Cerebellar cortex (tissue), 1 donor: ENCODE results near the gene GYS1.

Source experiments
- DNase-seq: peaks from one replicate; pipeline ENCODE4 v3.0.0-alpha.2; 2015; ENCODE audit warnings: low spot score

Gene GYS1

DNA sequence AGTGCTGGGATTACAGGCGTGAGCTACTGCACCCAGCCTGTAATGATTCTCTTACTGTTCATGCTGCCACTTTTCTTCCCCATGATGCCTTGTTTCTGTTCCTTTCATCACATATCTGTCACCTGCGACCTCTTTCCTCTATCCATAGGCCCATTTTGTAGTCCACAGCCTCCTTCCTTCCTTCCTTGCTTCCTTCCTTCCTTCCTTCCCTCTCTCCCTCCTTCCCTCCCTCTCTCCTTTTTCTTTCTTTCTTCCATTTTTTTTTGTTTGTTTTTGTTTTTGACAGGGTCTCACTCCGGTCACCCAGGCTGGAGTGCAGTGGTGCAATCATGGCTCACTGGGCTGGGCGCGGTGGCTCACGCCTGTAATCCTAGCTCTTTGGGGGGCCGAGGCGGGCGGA is 4.2 kb downstream of the GYS1 start:
- DNase-seq: no peak

DNA sequence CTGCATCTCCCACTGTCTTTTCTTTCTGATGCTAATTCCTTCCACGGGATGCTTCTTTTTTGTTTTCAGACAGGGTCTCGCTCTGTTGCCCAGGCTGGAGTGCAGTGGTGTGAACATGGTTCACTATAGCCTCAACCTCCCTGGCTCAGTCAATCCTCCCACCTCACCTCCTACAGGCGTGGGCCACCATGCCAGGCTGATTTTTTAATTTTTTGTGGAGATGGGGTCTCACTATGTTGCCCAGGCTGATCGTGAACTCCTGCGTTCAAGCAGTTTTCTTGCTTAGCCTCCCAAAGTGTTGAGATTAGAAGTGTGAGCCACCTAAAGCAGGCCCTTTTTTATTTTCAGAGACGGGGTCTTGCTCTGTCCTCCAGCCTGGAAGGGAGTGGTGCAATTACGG is 4.8 kb downstream of the GYS1 start:
- DNase-seq: no peak

DNA sequence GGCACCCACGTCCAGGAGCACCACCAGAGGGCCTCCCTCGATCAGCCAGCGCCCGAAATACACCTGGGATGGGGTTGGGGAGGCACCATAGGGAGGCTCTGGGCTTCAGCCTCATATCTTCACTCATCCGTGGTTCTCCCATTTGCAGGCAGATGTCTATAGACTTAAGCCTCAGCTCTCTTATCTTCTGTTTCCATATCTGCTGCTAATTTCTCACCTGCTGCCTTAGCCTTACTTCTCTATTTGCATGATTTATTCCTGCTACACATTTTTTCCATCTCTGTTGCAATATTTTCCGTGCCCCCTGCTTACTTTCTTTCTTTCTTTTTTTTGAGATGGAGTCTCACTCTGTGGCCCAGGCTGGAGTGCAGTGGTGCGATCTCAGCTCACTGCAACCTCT is 5.8 kb downstream of the GYS1 start:
- no peak for DNase-seq

DNA sequence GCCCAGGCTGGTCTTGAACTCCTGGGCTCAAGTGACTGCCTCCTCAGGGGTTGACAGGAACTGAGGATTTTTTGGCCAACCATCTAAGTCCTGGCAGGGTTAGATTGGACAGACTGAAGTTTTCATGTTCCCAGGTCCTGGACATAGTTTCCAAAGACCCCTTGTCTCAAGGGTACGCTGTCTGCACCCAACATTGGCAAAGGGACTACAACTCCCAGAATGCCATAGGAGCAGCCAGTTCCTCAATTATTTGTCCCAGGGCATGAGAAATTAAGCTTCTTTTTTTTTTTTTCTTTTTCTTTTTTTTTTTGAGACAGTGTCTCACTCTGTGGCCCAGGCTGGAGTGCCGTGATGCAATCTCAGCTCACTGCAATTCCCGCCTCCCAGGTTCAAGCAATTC is 6.9 kb downstream of the GYS1 start:
- DNase-seq: no peak

DNA sequence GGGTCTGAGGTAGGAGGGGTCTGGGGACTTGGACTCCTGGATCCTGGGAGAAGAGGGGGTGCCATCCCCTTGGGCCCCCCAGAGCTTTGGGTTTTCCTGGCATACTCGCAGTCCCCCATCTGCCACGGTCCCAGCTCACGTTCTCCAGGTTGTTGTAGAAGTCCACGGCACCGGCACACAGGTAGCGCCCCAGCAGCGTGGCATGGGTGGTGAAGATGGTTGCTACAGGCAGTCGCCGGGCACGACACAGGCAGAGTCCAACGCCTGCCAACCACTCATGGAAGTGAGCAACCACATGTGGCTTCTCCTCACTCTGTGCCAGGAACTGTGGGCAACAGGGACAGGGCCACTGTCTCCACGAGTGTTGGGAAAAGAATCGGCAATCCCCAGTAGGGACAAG is 7.4 kb downstream of the GYS1 start:
- DNase-seq: no peak

DNA sequence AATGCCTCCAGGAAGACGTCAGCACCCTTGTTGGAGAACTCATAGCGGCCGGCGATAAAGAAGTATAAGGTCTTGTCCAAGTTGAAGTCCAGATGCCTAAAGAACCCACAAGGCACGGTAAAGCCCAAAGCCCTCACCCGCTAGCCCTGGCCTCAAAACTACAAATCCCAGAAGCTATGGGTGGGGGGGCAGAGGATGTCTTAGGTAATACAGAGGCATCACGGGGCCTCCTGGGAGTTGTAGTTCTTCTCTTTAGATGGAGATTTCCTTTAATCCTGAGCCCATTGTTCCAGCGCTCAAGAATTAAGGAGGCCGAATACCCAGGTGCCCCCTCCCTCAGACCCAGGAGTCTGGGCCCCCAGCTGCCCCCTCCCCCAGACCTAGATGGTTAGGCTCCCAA is 10.8 kb downstream of the GYS1 start:
- no peak for DNase-seq

DNA sequence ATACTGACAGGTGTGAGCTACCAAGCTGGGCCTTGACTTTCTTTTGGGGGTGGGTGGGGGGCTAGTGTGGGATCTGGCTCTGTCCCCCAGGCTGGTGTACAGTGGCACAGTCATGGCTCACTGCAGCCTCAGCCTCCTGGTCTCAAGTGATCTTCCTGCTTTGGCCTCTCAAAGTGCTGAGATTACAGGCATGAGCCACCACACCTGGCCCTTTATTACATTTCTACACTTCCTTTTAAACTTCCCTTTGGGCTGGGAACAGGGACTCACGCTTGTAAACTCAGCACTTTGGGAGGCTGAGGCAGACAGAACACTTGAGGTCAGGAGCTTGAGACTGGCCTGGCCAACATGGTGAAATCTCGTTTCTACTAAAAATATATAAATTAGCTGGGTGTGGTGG is 16.0 kb downstream of the GYS1 start:
- DNase-seq: no peak

DNA sequence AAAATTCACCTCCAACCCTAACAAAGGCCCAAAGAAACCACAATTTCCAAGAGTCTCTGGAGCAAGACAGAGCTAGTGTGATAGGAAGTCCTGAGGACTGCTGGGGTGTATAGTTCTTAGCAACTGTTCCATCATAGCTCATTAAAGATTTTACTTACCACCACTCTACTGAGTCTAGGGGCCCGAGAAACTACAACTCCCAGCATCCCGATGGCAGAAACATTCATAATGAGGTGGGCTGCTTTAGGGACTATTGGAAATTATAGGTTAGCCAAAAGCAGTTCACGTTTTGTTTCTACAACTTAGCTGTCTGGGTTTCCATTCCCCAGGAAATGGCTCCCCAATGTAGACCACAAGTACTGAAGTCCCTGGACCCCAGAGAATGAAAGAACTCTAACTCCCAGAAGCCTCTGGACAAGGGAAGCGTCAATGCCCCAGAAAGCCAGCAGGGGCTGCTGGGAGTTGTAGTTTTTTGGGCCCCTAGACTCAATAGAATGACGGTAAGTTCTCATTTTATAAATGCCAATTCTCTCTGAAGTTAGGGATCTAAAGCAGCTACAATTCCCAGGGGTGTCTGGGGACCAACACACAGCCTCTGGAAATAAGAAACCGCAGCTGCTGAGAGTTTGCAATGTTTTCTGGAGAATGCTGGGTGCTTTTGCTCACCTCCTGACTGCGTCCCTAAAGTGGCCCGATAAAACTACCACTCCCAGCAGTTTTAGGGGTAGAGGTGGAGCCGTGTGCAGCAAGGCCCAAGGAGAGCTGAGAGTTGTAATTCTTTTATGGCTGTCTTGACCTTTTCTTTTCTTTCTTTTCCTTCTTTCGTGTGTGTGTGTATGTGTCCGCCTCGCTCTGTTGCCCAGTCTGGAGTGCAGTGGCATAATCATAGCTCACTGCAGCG is 16.9 kb downstream of the GYS1 start:
- peak; percentile 76 for DNase-seq

DNA sequence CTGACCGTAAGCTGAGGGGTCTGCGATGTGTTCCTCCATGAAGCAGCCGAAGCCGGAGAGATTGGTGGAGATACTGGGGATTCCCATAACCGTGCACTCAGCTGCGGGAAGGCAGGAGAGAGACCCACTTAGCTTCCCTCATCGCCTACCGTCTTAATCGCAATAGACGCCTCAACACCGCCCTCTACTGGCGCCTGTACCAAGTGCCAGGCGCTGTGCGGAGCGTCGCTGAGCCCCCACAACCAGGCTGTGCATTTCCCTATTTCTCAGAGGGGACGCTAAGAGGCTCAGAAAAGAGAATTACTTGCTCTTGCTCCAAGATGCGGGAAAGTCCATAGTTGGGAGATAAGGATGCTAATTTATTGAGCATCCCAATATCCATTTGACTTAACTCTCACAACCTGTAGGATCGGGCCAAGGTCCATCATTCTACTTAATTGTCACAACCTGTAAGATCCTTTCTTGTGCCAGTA is 22.1 kb downstream of the GYS1 start:
- DNase-seq: peak; percentile 92

DNA sequence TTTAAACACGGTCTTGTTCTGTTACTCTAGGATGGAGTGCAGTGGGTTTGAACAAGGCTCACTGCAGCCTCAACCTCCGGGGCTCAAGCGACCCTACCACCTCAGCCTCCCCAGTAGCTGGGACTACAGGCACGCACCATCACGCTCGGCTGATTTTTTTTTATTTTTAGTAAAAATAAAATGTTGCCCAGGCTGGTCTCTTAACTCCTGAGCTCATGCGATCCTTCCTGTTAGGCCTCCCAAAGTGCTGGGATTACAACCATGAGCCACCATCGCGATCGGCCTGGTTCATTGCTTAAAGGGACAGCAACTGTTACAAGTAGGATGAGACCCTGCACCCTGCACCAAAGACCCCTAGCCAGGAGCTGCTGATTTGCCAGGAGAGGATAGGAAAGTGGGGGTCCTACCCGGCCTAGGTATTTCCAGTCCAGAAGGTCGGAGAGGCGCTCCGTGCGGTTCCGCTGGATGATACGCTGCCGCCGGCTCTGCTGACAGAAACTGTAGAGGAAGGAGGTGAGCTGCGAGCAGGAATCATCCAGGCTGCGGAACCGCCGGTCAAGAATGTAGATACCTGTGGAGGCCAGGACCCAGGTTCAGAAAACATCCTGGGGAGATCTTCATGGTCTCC is 22.9 kb downstream of the GYS1 start:
- DNase-seq: peak; percentile 59

DNA sequence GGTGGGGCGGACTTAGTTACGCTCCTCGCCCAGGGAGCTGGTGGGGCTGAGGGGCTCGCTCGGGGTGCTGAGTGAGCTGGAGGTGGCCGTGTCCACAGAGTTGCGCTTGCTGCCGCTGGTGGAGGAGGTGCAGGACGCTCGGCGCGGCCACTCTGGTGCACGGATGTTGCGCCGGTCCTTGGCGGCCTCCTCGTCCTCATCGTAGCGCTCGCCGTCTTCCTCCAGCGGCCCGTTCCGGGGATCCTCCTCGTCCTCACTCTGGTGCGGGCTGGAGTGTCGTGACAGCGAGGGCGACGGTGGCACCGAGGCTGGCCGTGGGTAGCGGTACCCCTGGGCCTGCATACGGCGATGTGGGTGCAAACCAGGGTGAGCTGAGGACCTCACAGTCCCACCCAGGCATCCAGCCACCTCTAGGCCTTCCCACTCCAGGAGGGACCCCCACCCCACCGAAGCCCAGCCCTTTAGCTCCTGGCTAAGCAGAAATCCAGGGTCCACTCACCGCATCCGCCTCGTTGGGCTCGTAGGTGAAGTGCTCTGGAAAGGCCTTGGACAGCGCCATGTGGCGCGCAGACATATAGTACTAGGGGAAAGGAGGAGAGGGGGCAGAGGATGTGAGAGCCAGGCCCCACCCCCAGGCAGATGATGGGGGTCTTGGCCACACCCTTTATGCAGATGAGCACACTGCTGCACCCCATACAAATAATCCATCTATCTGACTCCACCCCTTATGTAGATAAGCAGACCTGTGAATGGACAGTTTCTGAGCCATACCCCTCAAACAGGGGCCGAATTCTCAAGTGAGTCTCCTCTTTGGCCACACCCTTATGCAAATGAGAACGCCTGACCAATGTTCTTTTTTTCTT is 23.6 kb downstream of the GYS1 start:
- peak; percentile 88 for DNase-seq

DNA sequence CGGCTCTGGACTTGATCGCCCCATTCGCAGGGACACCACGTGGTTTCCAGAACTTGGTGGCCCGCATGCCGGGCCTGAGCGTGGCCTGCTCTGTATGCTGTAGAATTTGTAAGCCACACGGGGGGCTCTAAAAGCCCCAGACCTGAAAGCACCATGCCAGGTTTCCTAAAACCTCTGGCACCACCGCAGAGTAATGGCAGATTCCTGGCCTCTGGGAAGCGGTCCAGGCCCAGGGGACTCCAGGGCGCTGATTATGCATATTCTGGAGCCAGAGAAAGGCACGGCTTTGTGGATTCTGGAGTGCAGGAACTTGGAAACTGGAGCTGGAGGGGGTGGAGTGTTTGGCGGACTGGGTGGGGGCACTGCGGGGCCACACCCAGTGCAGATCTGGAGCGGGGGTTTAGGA is 24.3 kb downstream of the GYS1 start:
- DNase-seq: no peak

DNA sequence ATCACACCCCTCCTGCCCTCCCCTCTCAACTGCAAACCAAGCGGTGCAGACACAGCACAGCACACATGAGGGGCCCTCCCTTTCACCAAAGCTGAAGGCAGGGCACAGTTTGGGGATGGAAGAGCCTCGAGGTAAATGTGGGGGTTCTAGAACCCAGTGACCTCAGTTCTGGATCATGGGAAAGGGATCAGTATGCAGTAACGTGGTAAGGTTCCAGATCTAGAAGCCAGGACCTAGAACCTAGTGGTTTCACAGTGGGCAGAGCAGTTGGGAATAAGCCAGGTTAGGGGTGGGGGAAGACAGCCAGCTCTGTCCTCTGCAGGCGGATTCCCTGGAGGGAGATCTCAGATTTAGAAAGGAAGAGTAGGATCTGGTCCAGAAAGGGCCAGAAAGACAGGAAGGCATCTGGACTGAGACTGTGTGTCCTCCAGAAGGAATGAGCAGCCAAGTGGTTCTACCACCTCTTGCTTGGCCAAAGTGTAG is 24.9 kb downstream of the GYS1 start:
- DNase-seq: peak; percentile 24

DNA sequence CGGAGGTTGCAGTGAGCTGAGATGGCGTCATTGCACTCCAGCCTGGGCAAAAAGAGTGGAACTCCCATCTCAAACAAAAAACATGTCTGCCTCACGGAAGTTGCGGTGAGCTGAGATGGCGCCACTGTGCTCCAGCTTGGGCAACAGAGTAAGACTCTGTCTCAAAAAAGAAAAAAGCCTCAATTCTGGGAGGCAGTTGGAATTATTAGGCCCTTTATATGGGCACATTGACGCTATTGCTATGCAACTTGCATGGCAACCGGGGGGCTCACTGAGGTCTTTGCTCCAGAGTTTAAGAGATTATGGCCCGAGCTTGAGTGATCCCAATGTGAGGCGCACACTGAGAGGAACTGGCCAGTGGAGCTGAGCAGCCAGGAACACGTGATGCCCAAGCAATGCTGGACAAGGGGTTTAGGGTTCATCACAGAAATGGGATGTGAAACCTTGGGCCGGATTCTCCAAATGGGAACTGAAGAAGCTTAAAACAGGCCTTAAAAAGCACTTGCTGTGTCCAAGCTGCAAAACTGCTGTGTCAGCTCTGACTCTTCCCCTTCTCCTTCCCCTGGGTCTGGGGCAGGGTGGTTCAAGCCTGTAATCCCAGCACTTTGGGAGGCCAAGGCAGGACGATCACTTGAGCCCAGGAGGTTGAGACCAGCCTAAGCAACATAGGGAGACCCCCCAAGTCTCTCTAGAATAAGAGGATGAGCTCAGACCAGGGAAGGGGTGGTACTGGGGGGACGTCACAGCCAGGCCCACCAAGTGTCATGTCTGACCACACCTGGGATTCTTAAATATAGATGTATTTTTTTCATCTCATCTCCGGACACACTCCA is 25.5 kb downstream of the GYS1 start:
- peak; percentile 72 for DNase-seq

DNA sequence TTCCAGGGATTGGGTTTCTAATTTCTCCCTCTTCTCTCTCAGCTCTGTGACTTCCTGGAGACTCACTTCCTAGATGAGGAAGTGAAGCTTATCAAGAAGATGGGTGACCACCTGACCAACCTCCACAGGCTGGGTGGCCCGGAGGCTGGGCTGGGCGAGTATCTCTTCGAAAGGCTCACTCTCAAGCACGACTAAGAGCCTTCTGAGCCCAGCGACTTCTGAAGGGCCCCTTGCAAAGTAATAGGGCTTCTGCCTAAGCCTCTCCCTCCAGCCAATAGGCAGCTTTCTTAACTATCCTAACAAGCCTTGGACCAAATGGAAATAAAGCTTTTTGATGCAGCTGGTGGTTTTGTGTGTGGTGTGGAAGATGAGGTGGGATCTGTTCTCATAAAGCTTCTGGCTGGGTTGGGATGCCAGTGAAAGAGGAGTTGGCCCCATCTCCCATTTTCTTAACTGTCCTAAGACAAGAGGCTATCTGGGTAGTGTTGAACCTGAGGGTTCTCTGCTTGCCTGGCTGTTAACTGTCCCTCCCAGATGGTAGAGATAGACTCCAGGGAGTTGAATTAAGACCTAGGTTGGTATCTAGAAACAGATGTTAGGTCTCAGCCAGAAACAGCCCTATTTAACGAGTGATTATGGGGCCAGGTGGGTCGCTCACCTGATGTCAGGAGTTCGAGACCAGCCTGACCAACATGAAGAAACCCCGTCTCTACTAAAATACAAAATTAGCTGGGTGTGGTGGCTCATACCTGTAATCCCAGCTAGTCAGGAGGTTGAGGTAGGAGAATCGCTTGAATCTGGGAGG is 26.4 kb downstream of the GYS1 start:
- peak; percentile 31 for DNase-seq

DNA sequence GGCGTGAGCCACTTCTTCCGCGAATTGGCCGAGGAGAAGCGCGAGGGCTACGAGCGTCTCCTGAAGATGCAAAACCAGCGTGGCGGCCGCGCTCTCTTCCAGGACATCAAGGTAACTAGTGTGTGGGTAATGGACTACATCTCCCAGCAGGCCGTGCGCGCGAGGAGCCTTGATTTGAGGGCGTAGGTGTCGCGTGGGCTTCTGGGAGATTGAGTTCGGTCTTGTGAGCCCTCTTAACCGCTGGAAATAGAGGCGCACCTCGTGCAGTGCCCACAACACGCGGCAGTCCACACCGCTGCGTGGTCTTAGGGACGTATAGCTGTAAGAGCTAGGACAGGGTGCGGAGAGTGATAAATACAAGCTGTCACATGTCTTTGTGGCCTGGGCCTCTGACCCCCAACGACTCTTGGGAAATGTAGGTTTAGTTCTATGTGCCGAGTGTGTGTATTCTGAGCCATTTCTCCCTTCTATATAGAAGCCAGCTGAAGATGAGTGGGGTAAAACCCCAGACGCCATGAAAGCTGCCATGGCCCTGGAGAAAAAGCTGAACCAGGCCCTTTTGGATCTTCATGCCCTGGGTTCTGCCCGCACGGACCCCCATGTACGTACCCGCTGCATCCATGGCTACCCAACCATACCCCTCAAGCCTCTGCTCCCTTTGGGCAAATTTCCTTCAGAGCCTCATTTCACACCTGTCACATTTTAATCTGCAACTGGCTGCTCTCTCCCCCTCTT is 27.1 kb downstream of the GYS1 start:
- DNase-seq: peak; percentile 95

DNA sequence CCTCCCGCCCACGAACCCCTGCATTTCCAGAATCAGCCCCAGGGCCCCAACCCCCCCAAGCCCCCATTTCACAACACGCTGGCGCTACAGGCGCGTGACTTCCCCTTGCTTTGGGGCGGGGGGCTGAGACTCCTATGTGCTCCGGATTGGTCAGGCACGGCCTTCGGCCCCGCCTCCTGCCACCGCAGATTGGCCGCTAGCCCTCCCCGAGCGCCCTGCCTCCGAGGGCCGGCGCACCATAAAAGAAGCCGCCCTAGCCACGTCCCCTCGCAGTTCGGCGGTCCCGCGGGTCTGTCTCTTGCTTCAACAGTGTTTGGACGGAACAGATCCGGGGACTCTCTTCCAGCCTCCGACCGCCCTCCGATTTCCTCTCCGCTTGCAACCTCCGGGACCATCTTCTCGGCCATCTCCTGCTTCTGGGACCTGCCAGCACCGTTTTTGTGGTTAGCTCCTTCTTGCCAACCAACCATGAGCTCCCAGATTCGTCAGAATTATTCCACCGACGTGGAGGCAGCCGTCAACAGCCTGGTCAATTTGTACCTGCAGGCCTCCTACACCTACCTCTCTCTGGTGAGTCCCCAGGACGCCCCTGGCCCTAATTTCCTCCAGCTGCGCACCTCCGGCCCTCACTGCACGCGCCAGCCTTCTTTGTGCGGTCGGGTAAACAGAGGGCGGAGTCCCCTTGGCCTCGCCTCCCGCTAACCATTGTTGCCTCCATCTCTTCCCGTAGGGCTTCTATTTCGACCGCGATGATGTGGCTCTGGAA is 27.9 kb downstream of the GYS1 start, which contains the start of gene FTL:
TSS of gene FTL (plus strand) at position 270 of the 766 bp plus-strand sequence. CDS start at position 469, 199 bp downstream.
- DNase-seq: peak; percentile 98

DNA sequence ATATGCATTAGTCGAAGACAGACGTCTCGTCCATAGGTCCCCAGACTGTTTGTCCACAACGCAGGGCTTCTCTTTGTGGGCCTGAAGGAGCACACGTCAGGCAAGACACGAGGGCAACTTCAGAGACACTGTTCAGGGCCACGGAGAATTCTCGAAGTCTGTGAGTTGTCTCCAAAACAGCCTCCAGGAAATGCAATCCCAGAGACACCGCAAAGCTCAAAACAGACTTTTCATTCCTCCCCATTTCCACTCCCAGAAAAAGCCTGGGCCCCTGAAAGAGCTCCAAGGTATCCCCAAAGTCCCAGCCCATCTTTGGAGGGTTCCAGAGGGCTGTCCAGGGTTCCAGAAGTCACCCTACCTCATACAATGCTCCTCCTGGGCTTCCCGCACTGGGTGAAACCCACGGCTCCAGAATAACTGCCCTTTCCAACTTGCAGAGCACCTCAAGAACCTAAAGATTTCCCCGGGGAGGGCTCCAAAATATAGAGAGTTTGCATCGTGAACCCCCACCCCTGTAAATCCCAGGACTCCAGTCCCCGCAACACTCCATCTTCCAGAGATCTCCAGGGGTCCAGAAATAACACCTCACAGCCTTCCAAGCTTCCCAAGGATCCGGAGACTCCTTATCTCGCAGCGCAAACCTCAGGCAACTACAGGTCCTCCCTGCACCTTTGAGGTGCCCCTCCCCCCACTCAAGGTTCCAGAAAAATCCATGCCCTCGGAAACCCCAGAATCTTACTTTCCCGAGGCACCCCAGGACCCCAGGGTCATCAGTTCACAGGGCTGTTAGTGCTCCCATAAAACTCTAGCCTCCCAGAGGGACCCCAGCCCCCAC is 28.7 kb downstream of the GYS1 start:
- peak; percentile 74 for DNase-seq
